SU-DHL-6 (cell line): ENCODE results near the gene KCNN3.
"Not testable (repeated sequence)": the region's sequence is repeated elsewhere in the genome, so short reads cannot be mapped to it uniquely, and the experiment has no call there.

Experiments
- CTCF ChIP-seq: fragments of 200-600 bp; sonication (generic); IDR thresholded peaks from one replicate; pipeline ENCODE4 v1.5.1; 2017; ENCODE audit warnings: antibody characterized with exemption, mild to moderate bottlenecking, low read length, moderate library complexity; ENCODE audit not compliant: insufficient read depth, poor library complexity, severe bottlenecking
- EZH2phosphoT487 ChIP-seq: fragments of 200-600 bp; sonication (generic), shearing (Covaris generic); conservative IDR thresholded peaks from 2 replicates; pipeline ENCODE4 v1.6.1; 2018; ENCODE audit warnings: mild to moderate bottlenecking, antibody characterized with exemption, low read length, moderate library complexity, mixed read lengths

GRCh38 chr1:154674456-154674855 is 195.6 kb downstream of the KCNN3 start:
- not testable (repeated sequence) for TF ChIP-seq CTCF, EZH2phosphoT487
